ENCODE results near the gene SUSD1.

Gene SUSD1

DNA sequence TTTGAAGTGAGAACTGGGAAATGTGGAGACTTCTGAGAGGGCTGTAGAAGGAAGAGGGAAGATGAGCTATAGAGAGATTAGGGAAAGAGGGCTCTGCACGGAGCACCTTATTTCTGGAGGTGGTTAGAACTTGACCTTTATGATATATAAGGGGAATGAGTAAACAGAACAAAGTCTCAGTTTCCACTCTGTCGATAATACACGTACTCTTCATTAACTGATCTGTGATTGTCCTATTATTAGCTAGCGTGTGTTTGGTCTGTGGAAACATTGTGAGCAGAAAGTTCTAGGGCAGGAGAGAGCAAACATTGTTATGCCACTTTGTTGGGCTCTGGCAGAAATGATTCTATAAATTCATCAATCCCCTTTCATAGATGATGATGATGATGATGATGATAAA, 159.9 kb downstream of the SUSD1 start:
- no CpG with 5 or more reads among the region's 4 CpGs for WGBS (ENCODE audit: insufficient coverage, insufficient read length)
- no peaks in the 10 kb centered on the region for H3K36me3 ChIP-seq (ENCODE audit: control insufficient read depth, insufficient read depth, low read length)
- DNase-seq (ENCODE audit: low read depth, low spot score) = no peak
- no peaks in the 10 kb centered on the region for H3K27me3 ChIP-seq (ENCODE audit: control insufficient read depth, insufficient read depth, low read length)
- H3K4me3 ChIP-seq (ENCODE audit: low read length) = no peak overlapping the region
- H3K9me3 ChIP-seq (ENCODE audit: control insufficient read depth, insufficient read depth, low read length) = no peaks in the 10 kb centered on the region
- no peak overlapping the region for H3K27ac ChIP-seq (ENCODE audit: low read length)
- no peaks in the 10 kb centered on the region for H3K4me1 ChIP-seq (ENCODE audit: control insufficient read depth, insufficient read depth, low read length)

DNA sequence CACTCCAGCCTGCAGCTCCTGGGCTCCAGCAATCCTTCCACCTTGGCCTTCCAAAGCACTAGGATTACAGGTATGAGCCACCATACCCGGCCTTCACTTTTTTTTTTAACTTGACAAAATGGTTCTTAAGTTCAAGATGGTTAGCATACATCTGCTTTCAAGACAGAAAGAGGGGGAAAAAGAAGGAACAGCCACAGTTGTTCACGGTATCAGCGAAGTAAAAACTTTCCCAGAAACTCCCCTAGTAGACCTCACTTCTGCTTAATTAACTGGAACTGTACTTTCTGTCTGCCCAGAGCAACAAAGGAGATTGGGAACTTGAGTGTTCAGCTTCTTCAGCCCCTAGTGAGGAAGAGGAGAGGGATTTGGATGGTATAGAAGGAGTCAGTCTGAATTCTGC, 161.8 kb downstream of the SUSD1 start:
- no peak for DNase-seq (ENCODE audit: low read depth, low spot score)
- Histone ChIP-seq H3K9me3 (ENCODE audit: control insufficient read depth, insufficient read depth, low read length) (no peaks in the 10 kb centered on the region), H3K27ac (ENCODE audit: low read length) (no peak overlapping the region), H3K27me3 (ENCODE audit: control insufficient read depth, insufficient read depth, low read length) (no peaks in the 10 kb centered on the region), H3K36me3 (ENCODE audit: control insufficient read depth, insufficient read depth, low read length) (no peaks in the 10 kb centered on the region), H3K4me1 (ENCODE audit: control insufficient read depth, insufficient read depth, low read length) (no peaks in the 10 kb centered on the region), H3K4me3 (ENCODE audit: low read length) (no peak overlapping the region)
- no CpG with 5 or more reads among the region's 3 CpGs for WGBS (ENCODE audit: insufficient coverage, insufficient read length)

DNA sequence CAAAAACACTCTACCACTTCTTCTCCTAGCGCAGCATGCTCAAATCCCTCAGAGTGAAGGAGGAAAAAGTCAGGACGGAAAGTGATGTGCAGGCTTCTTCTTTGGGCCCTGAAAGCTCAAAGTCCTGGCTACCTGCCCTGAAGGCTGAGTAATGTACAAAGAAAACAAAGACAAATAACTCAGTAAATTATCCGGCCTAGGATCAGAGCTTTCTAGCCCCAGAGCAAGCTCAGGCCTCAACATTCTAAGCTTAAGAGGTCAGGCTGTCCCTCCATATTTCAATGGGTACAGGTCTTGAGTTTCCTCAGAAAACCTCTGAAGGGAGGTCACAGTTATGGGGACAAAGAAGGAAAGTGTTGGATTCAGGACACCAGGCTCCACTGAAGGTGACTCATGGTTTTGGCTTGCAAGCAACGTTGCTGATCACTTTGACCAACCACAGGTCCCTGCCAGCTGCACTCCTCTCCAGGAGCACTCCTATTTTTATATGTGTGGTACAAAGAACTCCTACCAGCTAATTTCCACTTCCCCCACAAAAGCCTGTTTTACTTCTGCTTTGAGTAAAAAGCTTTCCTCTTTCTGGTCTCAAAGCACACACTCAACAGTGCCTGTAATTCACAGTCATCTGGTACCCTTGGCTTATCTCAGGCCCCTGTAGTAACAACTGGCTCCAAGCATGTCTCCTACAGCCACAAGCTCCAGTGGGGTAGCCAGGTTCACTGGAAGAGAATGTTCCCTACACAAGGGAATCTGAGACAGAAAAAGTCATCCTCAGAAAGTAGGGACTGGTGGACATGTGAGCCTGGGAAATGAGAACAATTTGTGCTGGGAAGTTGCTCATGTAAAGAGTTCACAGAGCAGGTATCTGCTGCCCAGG, 162.8 kb downstream of the SUSD1 start:
- H3K9me3 ChIP-seq (ENCODE audit: control insufficient read depth, insufficient read depth, low read length) = no peaks in the 10 kb centered on the region
- WGBS (ENCODE audit: insufficient coverage, insufficient read length) = no CpG with 5 or more reads among the region's 4 CpGs
- H3K27me3 ChIP-seq (ENCODE audit: control insufficient read depth, insufficient read depth, low read length) = no peaks in the 10 kb centered on the region
- no peak overlapping the region for H3K4me3 ChIP-seq (ENCODE audit: low read length)
- no peaks in the 10 kb centered on the region for H3K4me1 ChIP-seq (ENCODE audit: control insufficient read depth, insufficient read depth, low read length)
- no peak for DNase-seq (ENCODE audit: low read depth, low spot score)
- no peaks in the 10 kb centered on the region for H3K36me3 ChIP-seq (ENCODE audit: control insufficient read depth, insufficient read depth, low read length)
- H3K27ac ChIP-seq (ENCODE audit: low read length) = no peak overlapping the region

DNA sequence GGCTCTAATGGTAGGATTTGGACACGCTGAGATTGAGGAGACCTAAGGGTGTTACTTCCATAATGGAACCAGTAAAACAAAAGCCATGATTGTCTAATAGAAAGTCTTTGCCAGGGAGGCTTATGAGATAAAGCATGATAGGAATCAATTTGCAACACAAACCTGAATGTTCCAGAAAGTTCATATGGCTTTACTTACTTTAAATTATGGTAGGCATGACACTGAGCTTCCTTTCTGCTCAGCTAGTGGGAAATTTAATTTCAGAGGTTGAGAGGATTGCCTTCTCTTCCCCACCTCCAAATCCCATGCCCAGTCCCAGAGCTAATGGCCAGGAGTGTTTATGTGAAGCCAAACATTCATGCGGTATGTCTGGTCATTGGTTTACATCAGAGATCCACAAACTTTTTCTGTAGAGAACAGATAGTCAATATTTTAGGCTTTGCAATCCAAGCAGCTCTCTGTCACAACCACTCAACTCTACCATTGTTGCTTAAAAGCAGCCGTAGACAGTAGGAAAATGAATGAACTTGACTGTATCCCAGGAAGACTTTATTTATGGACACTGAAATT, 164.0 kb downstream of the SUSD1 start:
- H3K4me3 ChIP-seq (ENCODE audit: low read length) = no peak overlapping the region
- no peaks in the 10 kb centered on the region for H3K4me1 ChIP-seq (ENCODE audit: control insufficient read depth, insufficient read depth, low read length)
- H3K27me3 ChIP-seq (ENCODE audit: control insufficient read depth, insufficient read depth, low read length) = no peaks in the 10 kb centered on the region
- no CpG with 5 or more reads among the region's 3 CpGs for WGBS (ENCODE audit: insufficient coverage, insufficient read length)
- H3K9me3 ChIP-seq (ENCODE audit: control insufficient read depth, insufficient read depth, low read length) = no peaks in the 10 kb centered on the region
- H3K36me3 ChIP-seq (ENCODE audit: control insufficient read depth, insufficient read depth, low read length) = no peaks in the 10 kb centered on the region
- H3K27ac ChIP-seq (ENCODE audit: low read length) = no peak overlapping the region
- no peak for DNase-seq (ENCODE audit: low read depth, low spot score)

DNA sequence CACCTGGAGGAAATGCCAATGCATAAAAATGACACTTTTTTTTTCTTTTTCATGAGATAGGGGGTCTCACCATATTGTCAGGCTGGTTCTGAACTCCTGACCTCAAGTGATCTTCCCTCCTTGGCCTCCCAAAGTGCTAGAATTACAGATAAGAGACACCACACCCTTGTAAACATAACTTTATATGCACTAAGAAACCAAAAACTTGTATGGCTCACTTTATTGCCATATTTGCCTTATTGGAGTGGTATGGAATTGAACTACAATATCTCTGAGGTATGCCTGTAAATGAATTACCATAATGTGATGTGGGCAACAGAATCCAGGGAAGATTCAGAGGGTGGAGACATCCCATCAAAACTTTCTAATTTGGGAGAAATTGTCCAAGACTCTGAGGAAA, 164.6 kb downstream of the SUSD1 start:
- Histone ChIP-seq H3K36me3 (ENCODE audit: control insufficient read depth, insufficient read depth, low read length) (no peaks in the 10 kb centered on the region), H3K27ac (ENCODE audit: low read length) (no peak overlapping the region), H3K27me3 (ENCODE audit: control insufficient read depth, insufficient read depth, low read length) (no peaks in the 10 kb centered on the region), H3K4me3 (ENCODE audit: low read length) (no peak overlapping the region), H3K9me3 (ENCODE audit: control insufficient read depth, insufficient read depth, low read length) (no peaks in the 10 kb centered on the region), H3K4me1 (ENCODE audit: control insufficient read depth, insufficient read depth, low read length) (no peaks in the 10 kb centered on the region)
- no peak for DNase-seq (ENCODE audit: low read depth, low spot score)

DNA sequence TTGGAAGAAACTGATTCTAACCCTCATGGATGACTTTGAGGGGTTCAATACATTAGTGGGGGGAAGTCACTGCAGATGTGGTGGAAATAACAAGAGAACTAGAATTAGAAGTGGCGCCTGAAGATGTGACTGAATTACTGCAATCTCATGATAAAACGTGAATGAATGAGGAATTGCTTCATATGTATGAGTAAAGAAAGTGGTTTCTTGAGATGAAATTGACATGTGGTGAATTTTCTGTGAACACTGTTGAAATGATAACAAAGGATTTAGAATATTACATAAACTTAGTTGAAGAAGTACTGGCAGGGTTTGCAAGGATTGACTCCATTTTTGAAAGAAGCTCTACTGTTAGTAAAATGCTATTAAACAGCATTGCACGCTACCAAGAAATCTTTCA, 165.4 kb downstream of the SUSD1 start:
- no peak for DNase-seq (ENCODE audit: low read depth, low spot score)
- Histone ChIP-seq H3K4me1 (ENCODE audit: control insufficient read depth, insufficient read depth, low read length) (no peaks in the 10 kb centered on the region), H3K9me3 (ENCODE audit: control insufficient read depth, insufficient read depth, low read length) (no peaks in the 10 kb centered on the region), H3K27ac (ENCODE audit: low read length) (no peak overlapping the region), H3K36me3 (ENCODE audit: control insufficient read depth, insufficient read depth, low read length) (no peaks in the 10 kb centered on the region), H3K4me3 (ENCODE audit: low read length) (no peak overlapping the region), H3K27me3 (ENCODE audit: control insufficient read depth, insufficient read depth, low read length) (no peaks in the 10 kb centered on the region)
- no CpG with 5 or more reads among the region's 3 CpGs for WGBS (ENCODE audit: insufficient coverage, insufficient read length)

DNA sequence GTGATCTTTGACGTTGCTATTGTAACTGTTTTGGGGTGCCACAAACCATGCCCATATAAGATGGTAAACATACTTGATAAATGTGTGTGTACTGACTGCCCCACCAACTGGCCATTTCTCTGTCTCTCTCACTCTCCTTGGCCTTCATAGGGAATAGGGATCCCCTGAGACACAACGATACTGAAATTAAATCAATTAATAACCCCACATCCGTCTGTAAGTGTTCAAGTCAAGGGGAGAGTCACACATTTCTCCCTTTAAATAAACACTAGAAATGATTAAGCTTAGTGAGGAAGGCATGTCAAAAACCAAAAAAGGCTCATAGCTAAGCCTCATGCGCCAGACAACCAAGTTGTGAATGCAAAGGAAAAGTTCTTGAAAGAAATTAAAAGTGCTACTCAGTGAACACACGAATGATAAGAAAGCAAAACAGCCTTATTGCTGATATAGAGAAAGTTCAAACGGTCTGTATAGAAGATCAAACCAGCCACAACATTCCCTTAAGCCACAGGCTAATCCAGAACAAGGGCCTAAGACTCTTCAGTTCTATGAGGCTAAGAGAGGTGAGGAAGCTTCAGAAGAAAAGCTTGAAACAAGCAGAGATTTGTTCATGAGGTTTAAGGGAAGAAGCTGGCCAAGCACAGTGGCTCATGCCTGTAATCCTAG, 167.4 kb downstream of the SUSD1 start:
- H3K4me1 ChIP-seq (ENCODE audit: control insufficient read depth, insufficient read depth, low read length) = no peaks in the 10 kb centered on the region
- no peak for DNase-seq (ENCODE audit: low read depth, low spot score)
- H3K36me3 ChIP-seq (ENCODE audit: control insufficient read depth, insufficient read depth, low read length) = no peaks in the 10 kb centered on the region
- no peak overlapping the region for H3K4me3 ChIP-seq (ENCODE audit: low read length)
- no peaks in the 10 kb centered on the region for H3K9me3 ChIP-seq (ENCODE audit: control insufficient read depth, insufficient read depth, low read length)
- no CpG with 5 or more reads among the region's 6 CpGs for WGBS (ENCODE audit: insufficient coverage, insufficient read length)
- no peak overlapping the region for H3K27ac ChIP-seq (ENCODE audit: low read length)
- H3K27me3 ChIP-seq (ENCODE audit: control insufficient read depth, insufficient read depth, low read length) = no peaks in the 10 kb centered on the region

DNA sequence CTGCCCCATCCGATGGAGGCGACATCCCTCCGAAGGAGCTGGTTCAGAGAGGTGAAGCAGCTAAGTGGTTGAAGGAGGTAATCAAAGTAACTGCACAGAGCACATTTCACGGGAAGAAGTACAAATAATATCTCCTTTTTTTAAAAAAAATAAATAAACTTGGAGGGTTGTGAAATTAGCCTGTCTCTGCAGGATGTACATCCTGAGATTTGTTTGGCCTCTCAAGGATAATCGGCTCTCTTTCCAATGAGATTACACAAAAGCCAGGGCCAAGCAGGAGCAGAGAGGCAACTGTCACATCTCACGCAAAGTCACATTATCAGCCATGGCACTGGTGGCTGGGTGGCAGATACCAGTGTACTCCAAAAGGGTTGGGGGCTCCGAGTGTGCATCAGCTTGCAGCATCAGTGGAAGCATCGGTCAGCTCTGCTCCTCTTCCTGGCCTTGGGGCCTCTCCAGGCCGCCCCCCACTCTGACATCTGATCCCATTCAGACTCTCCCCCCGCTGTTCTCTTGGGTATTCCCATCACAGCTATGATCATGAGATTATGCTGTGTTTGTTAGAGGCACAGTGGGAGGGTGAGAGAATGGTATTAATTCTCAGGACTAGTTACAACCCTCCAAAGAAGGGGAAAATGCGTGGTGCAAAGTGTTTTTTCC, 168.6 kb downstream of the SUSD1 start:
- no CpG with 5 or more reads among the region's 11 CpGs for WGBS (ENCODE audit: insufficient coverage, insufficient read length)
- DNase-seq (ENCODE audit: low read depth, low spot score) = no peak
- H3K4me3 ChIP-seq (ENCODE audit: low read length) = no peak overlapping the region
- H3K36me3 ChIP-seq (ENCODE audit: control insufficient read depth, insufficient read depth, low read length) = no peaks in the 10 kb centered on the region
- H3K9me3 ChIP-seq (ENCODE audit: control insufficient read depth, insufficient read depth, low read length) = no peaks in the 10 kb centered on the region
- no peak overlapping the region for H3K27ac ChIP-seq (ENCODE audit: low read length)
- H3K4me1 ChIP-seq (ENCODE audit: control insufficient read depth, insufficient read depth, low read length) = no peaks in the 10 kb centered on the region
- H3K27me3 ChIP-seq (ENCODE audit: control insufficient read depth, insufficient read depth, low read length) = no peaks in the 10 kb centered on the region

DNA sequence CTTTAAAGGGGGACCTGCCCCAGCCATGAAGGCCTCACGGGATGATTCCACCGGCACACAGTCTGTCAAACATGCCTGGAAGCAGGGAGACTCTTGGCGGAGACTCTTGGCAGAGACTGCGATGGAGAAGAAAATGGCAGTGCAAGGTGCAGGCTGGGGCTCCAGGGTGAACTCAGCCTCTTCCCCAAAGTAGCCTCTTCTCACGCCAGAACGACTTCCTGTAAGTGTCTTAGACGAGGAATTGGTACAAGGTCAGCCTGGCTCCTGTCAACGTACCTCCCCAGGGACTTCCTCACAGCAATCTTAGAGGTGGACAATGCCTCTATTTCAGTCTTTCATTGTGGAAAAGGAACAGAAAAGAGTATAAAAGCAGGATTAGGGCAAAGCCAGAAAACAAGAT, 169.2 kb downstream of the SUSD1 start:
- H3K27me3 ChIP-seq (ENCODE audit: control insufficient read depth, insufficient read depth, low read length) = no peaks in the 10 kb centered on the region
- H3K9me3 ChIP-seq (ENCODE audit: control insufficient read depth, insufficient read depth, low read length) = no peaks in the 10 kb centered on the region
- no peaks in the 10 kb centered on the region for H3K36me3 ChIP-seq (ENCODE audit: control insufficient read depth, insufficient read depth, low read length)
- H3K27ac ChIP-seq (ENCODE audit: low read length) = no peak overlapping the region
- no CpG with 5 or more reads among the region's 8 CpGs for WGBS (ENCODE audit: insufficient coverage, insufficient read length)
- no peak overlapping the region for H3K4me3 ChIP-seq (ENCODE audit: low read length)
- no peaks in the 10 kb centered on the region for H3K4me1 ChIP-seq (ENCODE audit: control insufficient read depth, insufficient read depth, low read length)
- no peak for DNase-seq (ENCODE audit: low read depth, low spot score)

DNA sequence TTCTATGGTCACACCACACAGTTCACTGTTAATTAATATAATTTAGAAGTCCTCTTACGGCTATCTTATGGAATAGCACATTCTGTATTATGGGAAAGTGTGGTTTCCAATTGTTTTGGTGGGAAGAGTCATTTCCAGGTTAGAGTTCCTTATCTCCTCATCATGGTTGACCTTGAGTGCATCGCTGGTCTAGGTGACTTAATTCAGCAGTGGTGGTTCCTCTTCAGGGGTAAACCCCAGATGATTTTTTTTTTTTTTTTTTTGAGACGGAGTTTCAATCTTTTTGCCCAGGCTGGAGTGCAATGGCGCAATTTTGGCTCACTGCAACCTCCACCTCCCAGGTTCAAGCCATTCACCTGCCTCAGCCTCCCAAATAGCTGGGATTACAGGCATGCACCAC, 171.6 kb downstream of the SUSD1 start:
- Histone ChIP-seq H3K4me3 (ENCODE audit: low read length) (no peak overlapping the region), H3K27ac (ENCODE audit: low read length) (no peak overlapping the region), H3K4me1 (ENCODE audit: control insufficient read depth, insufficient read depth, low read length) (no peaks in the 10 kb centered on the region), H3K36me3 (ENCODE audit: control insufficient read depth, insufficient read depth, low read length) (no peaks in the 10 kb centered on the region), H3K27me3 (ENCODE audit: control insufficient read depth, insufficient read depth, low read length) (no peaks in the 10 kb centered on the region), H3K9me3 (ENCODE audit: control insufficient read depth, insufficient read depth, low read length) (no peaks in the 10 kb centered on the region)
- WGBS (ENCODE audit: insufficient coverage, insufficient read length) = no CpG with 5 or more reads among the region's 4 CpGs
- no peak for DNase-seq (ENCODE audit: low read depth, low spot score)

Measured in iPS DF 6.9 (cell line).